ENCODE measurements around the gene CDK16. TPM values are rescaled to one million over a fixed set of nuclear protein-coding genes. Genes with fewer than 3 reads are reported as not detected.

CDK16 gene
- total RNA-seq, 1 experiment from 2014 or later, result 134 TPM

- Histone ChIP-seq H3K27me3 (ENCODE audit: control insufficient read depth, insufficient read depth, low read length) (no peaks in the 10 kb centered on the region), H3K9me3 (ENCODE audit: control insufficient read depth, insufficient read depth, low read depth, low read length) (no peaks in the 10 kb centered on the region), H3K4me1 (ENCODE audit: control insufficient read depth, insufficient read depth, low read length) (no peaks in the 10 kb centered on the region), H3K4me3 (ENCODE audit: low read depth in 2 of 2, low read length in 2 of 2) (no peak overlapping the region), H3K27ac (ENCODE audit: low read length) (no peak overlapping the region), H3K36me3 (ENCODE audit: control insufficient read depth, insufficient read depth, low read length) (no peaks in the 10 kb centered on the region; the same call in 1 of the 2 replicates)
- BruUV-seq (replicated peaks), result no TSS peak
- no peak for ATAC-seq
- ChIA-PET CTCF (no interaction called here), POLR2A (no interaction called here)
- no peak for DNase-seq (ENCODE audit: low read depth, low spot score)
- in situ Hi-C loops (cut with HindIII; ENCODE audit: low pct_unique_long_range_greater_than_20kb, low sequenced_read_pairs), result no loop called here
- intact Hi-C loops (cut with micrococcal nuclease; ENCODE audit: unreplicated experiment), result no loop called here
- TF ChIP-seq POLR2AphosphoS5 (IDR thresholded peaks at IDR 0.05; ENCODE audit: low read depth, low read length) (no peak), REST (IDR thresholded peaks at IDR 0.05; ENCODE audit: insufficient read depth in 1 of 2, low read depth in 2 of 2, low read length in 1 of 2) (no peak), TCF7L2 (IDR thresholded peaks at IDR 0.05; ENCODE audit: low read depth, low read length) (no peak), SIN3A (IDR thresholded peaks at IDR 0.05; ENCODE audit: borderline replicate concordance, insufficient read depth, low read depth, low read length) (no peak)
- TF ChIP-seq, protein P1, sequence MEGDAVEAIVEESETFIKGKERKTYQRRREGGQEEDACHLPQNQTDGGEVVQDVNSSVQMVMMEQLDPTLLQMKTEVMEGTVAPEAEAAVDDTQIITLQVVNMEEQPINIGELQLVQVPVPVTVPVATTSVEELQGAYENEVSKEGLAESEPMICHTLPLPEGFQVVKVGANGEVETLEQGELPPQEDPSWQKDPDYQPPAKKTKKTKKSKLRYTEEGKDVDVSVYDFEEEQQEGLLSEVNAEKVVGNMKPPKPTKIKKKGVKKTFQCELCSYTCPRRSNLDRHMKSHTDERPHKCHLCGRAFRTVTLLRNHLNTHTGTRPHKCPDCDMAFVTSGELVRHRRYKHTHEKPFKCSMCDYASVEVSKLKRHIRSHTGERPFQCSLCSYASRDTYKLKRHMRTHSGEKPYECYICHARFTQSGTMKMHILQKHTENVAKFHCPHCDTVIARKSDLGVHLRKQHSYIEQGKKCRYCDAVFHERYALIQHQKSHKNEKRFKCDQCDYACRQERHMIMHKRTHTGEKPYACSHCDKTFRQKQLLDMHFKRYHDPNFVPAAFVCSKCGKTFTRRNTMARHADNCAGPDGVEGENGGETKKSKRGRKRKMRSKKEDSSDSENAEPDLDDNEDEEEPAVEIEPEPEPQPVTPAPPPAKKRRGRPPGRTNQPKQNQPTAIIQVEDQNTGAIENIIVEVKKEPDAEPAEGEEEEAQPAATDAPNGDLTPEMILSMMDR (IDR thresholded peaks at IDR 0.05), result no peak
These were observed 29.5 kb downstream of the CDK16 start for GRCh38 chrX:47247999-47248320.

- no peaks in the 10 kb centered on the region for H3K4me1 ChIP-seq (ENCODE audit: control insufficient read depth, insufficient read depth, low read length)
- DNase-seq (ENCODE audit: low read depth, low spot score) (no peak), ATAC-seq (no peak)
- no peaks in the 10 kb centered on the region for H3K9me3 ChIP-seq (ENCODE audit: control insufficient read depth, insufficient read depth, low read depth, low read length)
- TF ChIP-seq POLR2AphosphoS5 (IDR thresholded peaks at IDR 0.05; ENCODE audit: low read depth, low read length) (no peak), TCF7L2 (IDR thresholded peaks at IDR 0.05; ENCODE audit: low read depth, low read length) (no peak), SIN3A (IDR thresholded peaks at IDR 0.05; ENCODE audit: borderline replicate concordance, insufficient read depth, low read depth, low read length) (no peak), REST (IDR thresholded peaks at IDR 0.05; ENCODE audit: insufficient read depth in 1 of 2, low read depth in 2 of 2, low read length in 1 of 2) (no peak)
- TF ChIP-seq, protein P1 (IDR thresholded peaks at IDR 0.05), result no peak
- intact Hi-C loops (cut with micrococcal nuclease; ENCODE audit: unreplicated experiment) (no loop called here), in situ Hi-C loops (cut with HindIII; ENCODE audit: low pct_unique_long_range_greater_than_20kb, low sequenced_read_pairs) (no loop called here)
- H3K27ac ChIP-seq (ENCODE audit: low read length), result no peak overlapping the region
- POLR2A ChIA-PET, result no interaction called here
- no peaks in the 10 kb centered on the region; the same call in 1 of the 2 replicates for H3K36me3 ChIP-seq (ENCODE audit: control insufficient read depth, insufficient read depth, low read length)
- no TSS peak for BruUV-seq (replicated peaks)
- H3K4me3 ChIP-seq (ENCODE audit: low read depth in 2 of 2, low read length in 2 of 2), result no peak overlapping the region
- CTCF ChIA-PET, result no interaction called here
- no peaks in the 10 kb centered on the region for H3K27me3 ChIP-seq (ENCODE audit: control insufficient read depth, insufficient read depth, low read length)
These were observed 30.1 kb downstream of the CDK16 start for GRCh38 chrX:47248576-47248975.

Data from Panc1 (cell line).